Osteoblast (primary cell): Measurements from ENCODE around the gene PRLR. TPM values are rescaled to one million over a fixed set of nuclear protein-coding genes. Genes with fewer than 3 reads are reported as not detected.

ENCODE experiments used
- DNase-seq: peaks from one replicate; pipeline ENCODE4 v3.0.0; 2011; ENCODE audit warnings: low spot score, mixed read lengths; ENCODE audit not compliant: insufficient read length; ENCODE audit errors: missing footprints
- H2AFZ ChIP-seq: 2 replicates; pipeline ENCODE4 v1.6.0; 2011; ENCODE audit warnings: mild to moderate bottlenecking, low read length
- H3K27ac ChIP-seq: 2 replicates; pipeline ENCODE4 v1.5.1; 2011; ENCODE audit warnings: mild to moderate bottlenecking, low read depth, low read length, moderate library complexity
- H3K27me3 ChIP-seq: 2 replicates; pipeline ENCODE4 v1.6.0; 2012; ENCODE audit warnings: mild to moderate bottlenecking, control low read depth, inconsistent platforms, low read length, moderate library complexity; ENCODE audit not compliant: insufficient read depth
- H3K36me3 ChIP-seq: 2 replicates; pipeline ENCODE4 v1.5.1; 2011; ENCODE audit warnings: mild to moderate bottlenecking, low read length, control low read depth, moderate library complexity; ENCODE audit not compliant: insufficient read depth
- H3K4me1 ChIP-seq: 2 replicates; pipeline ENCODE4 v1.5.1; 2011; ENCODE audit warnings: mild to moderate bottlenecking, low read length, control low read depth, moderate library complexity; ENCODE audit not compliant: insufficient read depth
- H3K4me2 ChIP-seq: 2 replicates; pipeline ENCODE4 v1.6.0; 2011; ENCODE audit warnings: mild to moderate bottlenecking, low read length; ENCODE audit not compliant: insufficient read depth
- H3K4me3 ChIP-seq: fragments of 200-600 bp; sonication (generic); 3 replicates; pipeline ENCODE4 v1.5.1; 2012; ENCODE audit warnings: mild to moderate bottlenecking, low read length, inconsistent platforms; ENCODE audit not compliant: insufficient read depth
- H3K79me2 ChIP-seq: 2 replicates; pipeline ENCODE4 v1.6.0; 2012; ENCODE audit warnings: mild to moderate bottlenecking, low read length, control low read depth, inconsistent platforms; ENCODE audit not compliant: insufficient read depth
- H3K9me3 ChIP-seq: 2 replicates; pipeline ENCODE4 v1.5.1; 2011; ENCODE audit warnings: low read depth, low read length, control low read depth
- H4K20me1 ChIP-seq: 2 replicates; pipeline ENCODE4 v1.6.0; 2012; ENCODE audit warnings: mild to moderate bottlenecking, low read length, control low read depth; ENCODE audit not compliant: insufficient read depth
- total RNA-seq: library from RNA; depleted of rRNA; stranded (reverse); fragments of >200 nt; gene quantifications from 2 replicates; pipeline ENCODE4 v1.2.3, GENCODE V29; 2012
- TF ChIP-seq, protein P1 (sequence below): IDR thresholded peaks from 2 replicates; pipeline ENCODE4 v1.5.1; 2011; ENCODE audit warnings: mild to moderate bottlenecking, low read depth, low read length, moderate library complexity; ENCODE audit errors: extremely low read depth

Gene PRLR
- total RNA-seq, 1 donor = under 0.01 TPM

DNA sequence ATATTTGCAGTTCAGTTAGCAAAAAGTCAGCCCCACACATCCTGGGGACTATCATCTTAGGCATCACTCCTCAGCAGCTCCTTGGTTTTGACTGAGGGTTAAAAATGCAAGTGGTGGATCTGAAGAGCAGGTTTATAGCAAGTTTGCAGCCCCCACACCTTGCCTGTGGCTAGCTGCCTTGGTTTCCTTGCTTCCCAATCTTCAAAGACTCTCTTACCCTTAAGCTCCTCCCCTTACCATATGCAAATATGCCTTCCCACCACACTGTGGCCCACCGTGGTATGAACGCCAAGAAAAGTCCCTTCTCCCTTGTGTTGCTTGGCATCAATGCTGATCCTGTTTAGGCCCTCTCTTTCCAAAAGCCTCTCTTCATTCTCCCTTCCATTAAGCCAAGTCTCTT is 137.6 kb downstream of the PRLR start:
- TF ChIP-seq, protein P1, sequence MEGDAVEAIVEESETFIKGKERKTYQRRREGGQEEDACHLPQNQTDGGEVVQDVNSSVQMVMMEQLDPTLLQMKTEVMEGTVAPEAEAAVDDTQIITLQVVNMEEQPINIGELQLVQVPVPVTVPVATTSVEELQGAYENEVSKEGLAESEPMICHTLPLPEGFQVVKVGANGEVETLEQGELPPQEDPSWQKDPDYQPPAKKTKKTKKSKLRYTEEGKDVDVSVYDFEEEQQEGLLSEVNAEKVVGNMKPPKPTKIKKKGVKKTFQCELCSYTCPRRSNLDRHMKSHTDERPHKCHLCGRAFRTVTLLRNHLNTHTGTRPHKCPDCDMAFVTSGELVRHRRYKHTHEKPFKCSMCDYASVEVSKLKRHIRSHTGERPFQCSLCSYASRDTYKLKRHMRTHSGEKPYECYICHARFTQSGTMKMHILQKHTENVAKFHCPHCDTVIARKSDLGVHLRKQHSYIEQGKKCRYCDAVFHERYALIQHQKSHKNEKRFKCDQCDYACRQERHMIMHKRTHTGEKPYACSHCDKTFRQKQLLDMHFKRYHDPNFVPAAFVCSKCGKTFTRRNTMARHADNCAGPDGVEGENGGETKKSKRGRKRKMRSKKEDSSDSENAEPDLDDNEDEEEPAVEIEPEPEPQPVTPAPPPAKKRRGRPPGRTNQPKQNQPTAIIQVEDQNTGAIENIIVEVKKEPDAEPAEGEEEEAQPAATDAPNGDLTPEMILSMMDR = no peak
- no peak overlapping the region for H3K4me2 ChIP-seq
- H3K36me3 ChIP-seq = no peaks in the 10 kb centered on the region
- no peaks in the 10 kb centered on the region for H3K27me3 ChIP-seq
- H2AFZ ChIP-seq = no peak overlapping the region
- H3K27ac ChIP-seq = no peak overlapping the region
- no peak overlapping the region for H3K4me3 ChIP-seq
- H3K79me2 ChIP-seq = no peaks in the 10 kb centered on the region
- no peak for DNase-seq
- peaks cover 9% of the 10 kb centered on the region for H3K4me1 ChIP-seq
- no peaks in the 10 kb centered on the region for H4K20me1 ChIP-seq
- no peaks in the 10 kb centered on the region for H3K9me3 ChIP-seq

DNA sequence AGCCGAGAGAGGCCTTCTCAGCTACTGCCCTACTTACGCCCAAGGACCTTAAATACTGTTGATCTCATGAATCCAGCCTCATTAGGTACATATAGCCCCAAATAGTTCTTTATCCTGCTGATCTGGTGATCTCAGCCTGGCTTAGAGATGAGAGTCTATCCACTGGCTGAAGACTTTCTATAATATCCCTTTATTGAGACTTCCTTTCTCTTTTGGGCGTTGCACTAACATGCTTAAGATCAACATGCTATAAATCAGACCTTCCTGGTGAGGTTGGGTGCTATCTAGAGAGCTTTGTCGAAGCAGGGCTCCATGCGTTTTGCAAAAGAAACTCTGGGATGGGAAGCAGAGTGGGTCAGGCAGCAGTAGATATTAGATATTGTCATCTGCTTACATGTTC is 138.6 kb downstream of the PRLR start:
- no peak overlapping the region for H3K4me2 ChIP-seq
- no peaks in the 10 kb centered on the region for H3K27me3 ChIP-seq
- peaks cover 10% of the 10 kb centered on the region for H3K4me1 ChIP-seq
- TF ChIP-seq, protein P1 = no peak
- no peak overlapping the region for H2AFZ ChIP-seq
- H4K20me1 ChIP-seq = no peaks in the 10 kb centered on the region
- H3K27ac ChIP-seq = no peak overlapping the region
- H3K9me3 ChIP-seq = no peaks in the 10 kb centered on the region
- H3K79me2 ChIP-seq = no peaks in the 10 kb centered on the region
- H3K36me3 ChIP-seq = no peaks in the 10 kb centered on the region
- H3K4me3 ChIP-seq = no peak overlapping the region
- DNase-seq = peak; percentile 29

DNA sequence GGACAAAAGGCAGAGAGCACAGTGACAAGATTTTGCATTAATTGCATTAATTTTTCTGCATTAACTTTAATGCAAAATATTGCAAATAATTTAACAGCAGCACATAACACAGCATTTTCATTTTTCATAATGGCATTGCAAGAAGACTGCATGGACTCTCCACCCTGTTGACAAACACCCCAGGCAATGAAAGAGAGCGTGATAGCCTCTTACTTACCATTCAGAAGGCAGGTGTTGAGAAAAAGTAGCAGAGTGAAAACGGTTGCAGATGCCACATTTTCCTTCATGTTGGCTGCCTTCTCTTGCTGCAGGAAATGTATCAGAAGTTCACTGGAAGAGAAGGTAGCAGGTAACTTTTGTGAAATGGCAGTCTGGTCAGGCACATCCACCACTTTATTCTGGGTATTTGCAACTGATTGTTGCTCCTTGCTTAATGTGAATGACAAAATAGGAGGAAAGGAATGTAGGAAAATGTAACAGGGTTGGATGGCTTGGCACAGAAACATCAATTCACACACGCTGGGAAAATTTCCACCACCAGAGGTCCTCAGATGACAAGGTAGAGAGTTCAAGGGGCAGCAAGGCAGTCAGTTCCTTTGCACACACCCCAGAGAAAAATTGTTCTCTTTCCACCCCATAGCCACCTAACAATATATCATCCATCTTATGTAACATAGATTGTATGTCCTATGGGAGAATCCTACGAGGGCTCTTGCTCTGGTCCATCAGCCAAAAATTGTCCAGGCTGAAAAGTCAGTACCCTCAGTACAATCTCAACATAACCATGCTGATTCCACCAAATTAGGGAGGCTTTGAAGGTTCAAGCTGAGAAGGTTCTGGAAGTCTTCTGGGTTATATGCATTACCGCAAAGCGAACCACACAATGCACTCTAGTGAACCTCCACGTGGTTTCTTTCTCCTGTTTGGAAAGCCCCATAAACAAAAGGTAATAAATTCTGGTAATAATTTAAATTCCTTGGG is 140.7 kb downstream of the PRLR start:
- Histone ChIP-seq H3K36me3 (no peaks in the 10 kb centered on the region), H3K27ac (no peak overlapping the region), H3K4me2 (no peak overlapping the region), H2AFZ (no peak overlapping the region), H3K27me3 (no peaks in the 10 kb centered on the region), H3K4me3 (no peak overlapping the region), H3K79me2 (no peaks in the 10 kb centered on the region), H3K4me1 (peaks cover 10% of the 10 kb centered on the region), H3K9me3 (no peaks in the 10 kb centered on the region), H4K20me1 (no peaks in the 10 kb centered on the region)
- peak; percentile 82 for DNase-seq
- TF ChIP-seq, protein P1 = peak; percentile 92

DNA sequence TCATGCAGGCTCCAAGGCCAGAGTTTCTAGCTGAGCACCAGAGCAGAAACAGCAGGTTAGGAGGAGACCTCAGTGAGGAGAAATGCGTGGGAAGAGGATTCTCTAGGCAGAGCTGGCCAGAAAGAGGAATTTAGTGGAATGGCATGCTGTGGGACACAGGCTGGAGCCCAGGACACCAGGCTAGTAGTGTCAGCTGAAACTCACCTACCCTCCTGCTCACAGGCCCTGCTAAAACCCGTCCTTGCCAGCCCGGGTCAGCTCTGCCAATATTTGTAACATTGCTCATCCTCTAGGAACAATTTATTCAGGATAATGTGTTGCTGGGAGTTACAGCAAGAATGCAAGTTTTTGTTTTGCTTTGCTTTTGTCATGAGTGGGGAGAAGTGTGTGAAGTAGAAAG is 142.3 kb downstream of the PRLR start:
- H3K4me3 ChIP-seq = no peak overlapping the region
- H3K79me2 ChIP-seq = no peaks in the 10 kb centered on the region
- peaks cover 10% of the 10 kb centered on the region for H3K4me1 ChIP-seq
- DNase-seq = peak; percentile 78
- no peaks in the 10 kb centered on the region for H3K9me3 ChIP-seq
- H3K27ac ChIP-seq = peak overlapping the region; percentile 29
- peak overlapping the region; percentile 30 for H3K4me2 ChIP-seq
- H3K27me3 ChIP-seq = no peaks in the 10 kb centered on the region
- no peaks in the 10 kb centered on the region for H3K36me3 ChIP-seq
- no peaks in the 10 kb centered on the region for H4K20me1 ChIP-seq
- TF ChIP-seq, protein P1 = no peak
- peak overlapping the region; percentile 34 for H2AFZ ChIP-seq
